ENCODE data around the gene GABBR2. TPM values are rescaled to one million over a fixed set of nuclear protein-coding genes. Genes with fewer than 3 reads are reported as not detected.
"Not testable (repeated sequence)": the region's sequence is repeated elsewhere in the genome, so short reads cannot be mapped to it uniquely, and the experiment has no call there.

Gene GABBR2
- total and polyA plus RNA-seq, 4 donors, result 0.39 TPM; not detected in 3

DNA sequence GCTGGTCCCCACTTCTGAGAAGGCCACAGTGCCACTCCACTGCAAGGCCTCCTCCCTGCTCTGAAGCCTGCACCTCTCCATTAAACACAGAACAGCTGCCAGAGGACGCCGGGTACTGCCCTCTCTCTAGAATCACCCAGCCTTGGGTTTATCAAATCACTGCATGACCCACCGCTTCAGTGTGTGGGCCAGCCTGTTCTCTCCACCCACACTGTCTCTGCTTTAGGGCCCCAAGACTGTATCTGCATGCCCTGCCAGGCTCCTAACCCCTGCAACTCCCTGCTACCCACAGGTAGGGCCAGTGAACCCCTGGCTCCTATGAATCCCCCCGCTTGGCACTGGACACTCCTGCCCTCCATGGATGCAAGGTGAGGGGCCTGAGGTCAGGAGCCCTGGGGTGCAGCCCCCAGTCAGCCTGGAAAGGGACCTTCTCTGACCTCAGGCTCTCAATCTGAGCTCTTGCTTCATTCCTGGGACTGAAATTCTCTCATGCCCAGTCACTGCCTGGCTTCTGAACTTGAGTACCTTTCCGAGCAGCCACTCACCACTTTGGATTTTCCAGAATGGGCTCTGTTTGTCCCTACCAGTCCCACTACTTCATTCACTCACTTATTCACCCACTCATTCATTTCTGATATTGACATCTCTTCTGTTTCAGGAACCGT is 206.3 kb downstream of the GABBR2 start:
- WGBS, 2 donors, result 78 to 81% methylated on average over 6 of the region's 6 CpGs
- no peak for ATAC-seq (ENCODE audit: low FRiP score)
- H3K27me3 ChIP-seq (ENCODE audit: control insufficient read depth in 1 of 2, insufficient read depth in 2 of 2, low read length in 1 of 2), result no peaks in the 10 kb centered on the region
- H3K36me3 ChIP-seq (ENCODE audit: control insufficient read depth in 1 of 2, insufficient read depth in 2 of 2, low read length in 1 of 2), result no peaks in the 10 kb centered on the region
- H3K4me1 ChIP-seq (ENCODE audit: control insufficient read depth in 1 of 2, insufficient read depth in 2 of 2, low read length in 2 of 2), result no peaks in the 10 kb centered on the region
- no peak overlapping the region for H3K4me3 ChIP-seq (ENCODE audit: low read length in 2 of 2)
- DNase-seq, result no peak
- intact Hi-C loops (cut with DNase I), result no loop called here
- no peaks in the 10 kb centered on the region for H3K9me3 ChIP-seq (ENCODE audit: control insufficient read depth, low read length)
- H3K27ac ChIP-seq (ENCODE audit: low read depth in 1 of 2, low read length in 2 of 2), result no peak overlapping the region

DNA sequence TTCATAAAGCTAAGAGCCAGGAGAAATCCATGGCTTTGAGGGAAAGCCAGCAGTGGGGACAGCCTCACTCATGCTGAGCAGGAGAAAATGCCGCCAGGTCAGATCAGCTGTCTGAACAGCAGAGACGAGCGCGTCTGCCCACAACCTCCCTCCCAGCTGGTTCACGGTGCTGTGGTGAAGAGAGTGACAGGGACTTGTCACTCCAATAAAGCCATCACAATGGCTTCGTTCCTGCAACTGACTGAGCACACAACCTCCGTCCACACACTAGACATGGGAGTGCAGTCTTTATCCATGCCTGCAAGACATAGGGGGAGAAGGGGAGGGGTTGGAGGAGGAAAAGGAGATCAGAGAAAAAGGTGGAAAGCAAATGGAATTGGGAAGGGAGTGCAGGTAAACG is 206.9 kb downstream of the GABBR2 start:
- WGBS, 2 donors, result 78 to 85% methylated on average over 8 of the region's 8 CpGs
- H3K36me3 ChIP-seq (ENCODE audit: control insufficient read depth in 1 of 2, insufficient read depth in 2 of 2, low read length in 1 of 2), result no peaks in the 10 kb centered on the region
- H3K27me3 ChIP-seq (ENCODE audit: control insufficient read depth in 1 of 2, insufficient read depth in 2 of 2, low read length in 1 of 2), result no peaks in the 10 kb centered on the region
- no peaks in the 10 kb centered on the region for H3K9me3 ChIP-seq (ENCODE audit: control insufficient read depth, low read length)
- H3K4me1 ChIP-seq (ENCODE audit: control insufficient read depth in 1 of 2, insufficient read depth in 2 of 2, low read length in 2 of 2), result no peaks in the 10 kb centered on the region
- ATAC-seq (ENCODE audit: low FRiP score), result no peak
- no peak overlapping the region for H3K4me3 ChIP-seq (ENCODE audit: low read length in 2 of 2)
- intact Hi-C loops (cut with DNase I), result no loop called here
- H3K27ac ChIP-seq (ENCODE audit: low read depth in 1 of 2, low read length in 2 of 2), result no peak overlapping the region
- no peak for DNase-seq

DNA sequence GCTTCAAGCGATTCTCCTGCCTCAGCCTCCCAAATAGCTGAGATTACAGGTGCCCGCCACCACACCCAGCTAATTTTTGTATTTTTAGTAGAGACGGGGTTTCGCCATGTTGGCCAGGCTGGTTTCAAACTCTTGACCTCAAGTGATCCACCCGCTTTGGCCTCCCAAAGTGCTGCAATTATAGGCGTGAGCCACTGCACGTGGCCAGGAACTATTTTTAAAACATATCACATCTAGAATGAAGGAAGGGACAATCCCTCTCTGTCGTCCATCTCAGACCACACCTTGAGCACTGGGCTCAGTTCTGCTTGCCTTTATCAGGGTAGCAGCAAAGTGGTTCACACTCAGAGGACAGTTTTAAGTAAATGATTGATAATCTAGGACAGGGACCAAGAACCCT is 207.5 kb downstream of the GABBR2 start:
- H3K36me3 ChIP-seq (ENCODE audit: control insufficient read depth in 1 of 2, insufficient read depth in 2 of 2, low read length in 1 of 2); H3K4me1 ChIP-seq (ENCODE audit: control insufficient read depth in 1 of 2, insufficient read depth in 2 of 2, low read length in 2 of 2); H3K9me3 ChIP-seq (ENCODE audit: control insufficient read depth, low read length); ATAC-seq (ENCODE audit: low FRiP score); H3K27me3 ChIP-seq (ENCODE audit: control insufficient read depth in 1 of 2, insufficient read depth in 2 of 2, low read length in 1 of 2); intact Hi-C loops (cut with DNase I); H3K4me3 ChIP-seq (ENCODE audit: low read length in 2 of 2); DNase-seq; H3K27ac ChIP-seq (ENCODE audit: low read depth in 1 of 2, low read length in 2 of 2): not testable (repeated sequence)
- WGBS, 2 donors, result 85 to 88% methylated on average over 8 of the region's 8 CpGs

DNA sequence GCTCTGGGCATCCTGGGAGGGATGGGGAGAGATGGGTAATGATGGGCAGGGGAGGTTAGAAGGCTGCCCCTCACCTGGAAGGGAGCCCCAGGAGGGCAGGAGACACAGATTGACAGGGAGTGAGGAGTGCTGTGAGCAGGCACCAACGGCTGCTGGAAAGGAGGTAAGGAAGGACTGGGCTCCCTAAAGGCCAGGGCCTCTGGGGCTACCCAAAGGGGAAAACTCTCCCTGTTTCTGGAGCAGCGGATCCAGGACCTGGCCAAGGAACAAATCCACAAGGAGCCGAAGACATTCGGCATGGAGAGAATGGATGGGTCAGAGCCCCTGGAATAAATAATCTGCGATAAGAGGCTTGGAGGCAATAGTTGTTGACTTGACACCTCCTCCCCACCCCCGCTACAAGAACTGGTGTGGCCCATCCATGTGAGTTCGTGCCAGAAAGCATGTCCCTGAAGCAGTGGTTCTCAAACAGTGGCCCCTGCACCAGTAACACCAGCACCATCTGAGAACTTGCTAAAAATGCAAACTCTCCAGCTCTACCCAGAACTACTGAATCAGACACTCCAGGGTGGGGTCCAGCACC is 208.3 kb downstream of the GABBR2 start:
- H3K4me3 ChIP-seq (ENCODE audit: low read length in 2 of 2), result no peak overlapping the region
- 88 to 92% methylated on average over 7 of the region's 7 CpGs for WGBS, 2 donors

DNA sequence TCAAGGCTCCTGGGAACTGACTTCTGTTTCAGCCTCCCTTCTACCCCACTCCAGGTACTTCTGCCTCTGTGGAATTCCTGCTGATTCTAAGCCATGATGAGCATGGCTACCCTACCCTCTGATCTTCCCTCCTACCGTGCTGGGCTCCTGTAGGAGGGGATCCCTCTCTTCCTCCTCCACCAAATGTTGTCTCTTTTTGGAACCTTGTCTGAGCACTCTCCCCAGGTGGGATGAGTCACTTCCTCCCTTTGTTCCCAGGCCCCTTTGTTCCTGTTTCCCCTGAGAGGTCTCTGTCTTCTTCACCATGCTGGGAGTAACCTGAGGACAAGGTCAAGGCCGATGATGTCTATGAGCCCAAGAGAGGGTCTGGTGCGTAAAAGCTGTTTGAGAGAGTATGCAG is 213.2 kb downstream of the GABBR2 start:
- H3K4me3 ChIP-seq (ENCODE audit: low read length in 2 of 2), result no peak overlapping the region
- no peaks in the 10 kb centered on the region for H3K27me3 ChIP-seq (ENCODE audit: control insufficient read depth in 1 of 2, insufficient read depth in 2 of 2, low read length in 1 of 2)
- intact Hi-C loops (cut with DNase I), result no loop called here
- H3K9me3 ChIP-seq (ENCODE audit: control insufficient read depth, low read length), result no peaks in the 10 kb centered on the region
- H3K36me3 ChIP-seq (ENCODE audit: control insufficient read depth in 1 of 2, insufficient read depth in 2 of 2, low read length in 1 of 2), result no peaks in the 10 kb centered on the region
- 85 to 93% methylated on average over 3 of the region's 3 CpGs for WGBS, 2 donors
- H3K4me1 ChIP-seq (ENCODE audit: control insufficient read depth in 1 of 2, insufficient read depth in 2 of 2, low read length in 2 of 2), result no peaks in the 10 kb centered on the region
- ATAC-seq (ENCODE audit: low FRiP score) (no peak), DNase-seq (no peak)
- no peak overlapping the region for H3K27ac ChIP-seq (ENCODE audit: low read depth in 1 of 2, low read length in 2 of 2)

More for the DNA sequence above, 208.3 kb downstream of the GABBR2 start:
- DNase-seq (no peak), ATAC-seq (ENCODE audit: low FRiP score) (no peak)
- Histone ChIP-seq H3K27ac (ENCODE audit: low read depth in 1 of 2, low read length in 2 of 2) (no peak overlapping the region), H3K9me3 (ENCODE audit: control insufficient read depth, low read length) (no peaks in the 10 kb centered on the region), H3K36me3 (ENCODE audit: control insufficient read depth in 1 of 2, insufficient read depth in 2 of 2, low read length in 1 of 2) (no peaks in the 10 kb centered on the region), H3K27me3 (ENCODE audit: control insufficient read depth in 1 of 2, insufficient read depth in 2 of 2, low read length in 1 of 2) (no peaks in the 10 kb centered on the region), H3K4me1 (ENCODE audit: control insufficient read depth in 1 of 2, insufficient read depth in 2 of 2, low read length in 2 of 2) (no peaks in the 10 kb centered on the region)
- intact Hi-C loops (cut with DNase I), result no loop called here

DNA sequence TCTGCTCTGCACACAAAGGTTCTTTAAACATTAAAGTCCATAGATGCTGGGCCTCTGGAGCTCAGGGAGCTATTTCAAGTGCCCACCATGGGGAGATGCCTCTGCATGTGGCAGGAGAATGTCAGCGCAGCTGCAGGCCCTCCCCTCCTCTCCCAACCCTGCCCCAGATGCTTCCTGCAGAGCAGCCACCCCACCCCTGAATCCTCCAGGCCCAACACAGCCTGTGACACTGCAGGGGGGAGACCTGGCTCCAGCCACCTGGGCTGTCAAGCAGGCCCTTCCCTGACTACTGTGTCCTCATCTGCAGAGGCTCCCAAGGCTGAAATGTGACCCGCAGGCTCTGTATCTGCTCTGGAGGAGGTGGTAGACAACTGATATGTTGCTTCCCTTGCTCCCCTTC is 213.9 kb downstream of the GABBR2 start:
- DNase-seq, result peak in 1 of 2 donors; percentile 52
- no peaks in the 10 kb centered on the region for H3K36me3 ChIP-seq (ENCODE audit: control insufficient read depth in 1 of 2, insufficient read depth in 2 of 2, low read length in 1 of 2)
- H3K4me3 ChIP-seq (ENCODE audit: low read length in 2 of 2), result no peak overlapping the region
- 89 to 96% methylated on average over 2 of the region's 2 CpGs for WGBS, 2 donors
- H3K9me3 ChIP-seq (ENCODE audit: control insufficient read depth, low read length), result no peaks in the 10 kb centered on the region
- H3K27ac ChIP-seq (ENCODE audit: low read depth in 1 of 2, low read length in 2 of 2), result no peak overlapping the region
- no peak for ATAC-seq (ENCODE audit: low FRiP score)
- no peaks in the 10 kb centered on the region for H3K4me1 ChIP-seq (ENCODE audit: control insufficient read depth in 1 of 2, insufficient read depth in 2 of 2, low read length in 2 of 2)
- no peaks in the 10 kb centered on the region for H3K27me3 ChIP-seq (ENCODE audit: control insufficient read depth in 1 of 2, insufficient read depth in 2 of 2, low read length in 1 of 2)
- intact Hi-C loops (cut with DNase I), result no loop called here

DNA sequence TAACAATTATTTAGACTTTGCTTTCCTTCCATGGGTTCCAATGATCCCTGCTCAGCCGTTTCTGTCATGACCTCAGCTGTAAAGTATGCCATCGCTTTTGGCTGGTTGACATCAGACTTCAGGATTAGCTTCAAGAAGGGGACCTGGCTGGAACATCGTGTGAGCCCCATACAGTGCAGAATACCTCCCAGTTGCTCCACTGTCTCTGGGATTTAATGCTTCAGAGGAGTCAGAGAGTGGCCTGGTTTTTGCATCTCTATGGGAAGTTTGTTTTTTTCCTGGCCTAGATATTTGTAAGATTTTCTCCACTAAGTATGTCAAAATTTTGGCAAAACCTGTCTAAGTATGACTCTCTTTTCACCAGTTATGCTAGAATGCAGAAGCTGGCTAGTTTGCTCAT is 216.9 kb downstream of the GABBR2 start:
- H3K27ac ChIP-seq (ENCODE audit: low read depth in 1 of 2, low read length in 2 of 2), result no peak overlapping the region
- no peak for DNase-seq
- intact Hi-C loops (cut with DNase I), result no loop called here
- no peak overlapping the region for H3K4me3 ChIP-seq (ENCODE audit: low read length in 2 of 2)
- H3K4me1 ChIP-seq (ENCODE audit: control insufficient read depth in 1 of 2, insufficient read depth in 2 of 2, low read length in 2 of 2), result no peaks in the 10 kb centered on the region
- WGBS, 2 donors, result 7 to 11% methylated on average over 3 of the region's 3 CpGs
- H3K27me3 ChIP-seq (ENCODE audit: control insufficient read depth in 1 of 2, insufficient read depth in 2 of 2, low read length in 1 of 2), result no peaks in the 10 kb centered on the region
- no peaks in the 10 kb centered on the region for H3K36me3 ChIP-seq (ENCODE audit: control insufficient read depth in 1 of 2, insufficient read depth in 2 of 2, low read length in 1 of 2)
- no peak for ATAC-seq (ENCODE audit: low FRiP score)
- no peaks in the 10 kb centered on the region for H3K9me3 ChIP-seq (ENCODE audit: control insufficient read depth, low read length)

DNA sequence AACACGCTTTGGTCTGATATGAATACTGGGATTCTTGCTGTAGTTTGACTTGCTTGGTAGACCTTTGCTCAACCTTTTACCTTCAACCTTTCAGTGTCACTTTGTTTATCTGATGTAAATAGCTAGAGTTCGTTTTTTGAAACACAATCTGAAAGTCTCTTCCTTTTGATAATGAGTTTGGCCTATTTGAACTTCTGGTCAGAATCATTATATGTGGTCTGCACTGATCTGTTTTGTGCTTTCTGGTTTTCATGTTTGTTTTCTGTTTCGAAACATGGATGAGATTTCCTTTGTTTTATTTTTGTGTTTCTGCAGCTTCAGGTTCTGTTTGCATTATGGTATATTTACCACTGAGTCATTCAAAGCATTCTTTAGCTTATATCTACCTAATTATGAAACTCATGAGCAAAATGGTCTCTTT is 217.5 kb downstream of the GABBR2 start:
- H3K36me3 ChIP-seq (ENCODE audit: control insufficient read depth in 1 of 2, insufficient read depth in 2 of 2, low read length in 1 of 2), result no peaks in the 10 kb centered on the region
- no peak overlapping the region for H3K4me3 ChIP-seq (ENCODE audit: low read length in 2 of 2)
- H3K27me3 ChIP-seq (ENCODE audit: control insufficient read depth in 1 of 2, insufficient read depth in 2 of 2, low read length in 1 of 2), result no peaks in the 10 kb centered on the region
- DNase-seq (no peak), ATAC-seq (ENCODE audit: low FRiP score) (no peak)
- no peaks in the 10 kb centered on the region for H3K9me3 ChIP-seq (ENCODE audit: control insufficient read depth, low read length)
- intact Hi-C loops (cut with DNase I), result no loop called here
- H3K4me1 ChIP-seq (ENCODE audit: control insufficient read depth in 1 of 2, insufficient read depth in 2 of 2, low read length in 2 of 2), result no peaks in the 10 kb centered on the region
- H3K27ac ChIP-seq (ENCODE audit: low read depth in 1 of 2, low read length in 2 of 2), result no peak overlapping the region
- 90 to 92% methylated on average over 3 of the region's 3 CpGs for WGBS, 2 donors

DNA sequence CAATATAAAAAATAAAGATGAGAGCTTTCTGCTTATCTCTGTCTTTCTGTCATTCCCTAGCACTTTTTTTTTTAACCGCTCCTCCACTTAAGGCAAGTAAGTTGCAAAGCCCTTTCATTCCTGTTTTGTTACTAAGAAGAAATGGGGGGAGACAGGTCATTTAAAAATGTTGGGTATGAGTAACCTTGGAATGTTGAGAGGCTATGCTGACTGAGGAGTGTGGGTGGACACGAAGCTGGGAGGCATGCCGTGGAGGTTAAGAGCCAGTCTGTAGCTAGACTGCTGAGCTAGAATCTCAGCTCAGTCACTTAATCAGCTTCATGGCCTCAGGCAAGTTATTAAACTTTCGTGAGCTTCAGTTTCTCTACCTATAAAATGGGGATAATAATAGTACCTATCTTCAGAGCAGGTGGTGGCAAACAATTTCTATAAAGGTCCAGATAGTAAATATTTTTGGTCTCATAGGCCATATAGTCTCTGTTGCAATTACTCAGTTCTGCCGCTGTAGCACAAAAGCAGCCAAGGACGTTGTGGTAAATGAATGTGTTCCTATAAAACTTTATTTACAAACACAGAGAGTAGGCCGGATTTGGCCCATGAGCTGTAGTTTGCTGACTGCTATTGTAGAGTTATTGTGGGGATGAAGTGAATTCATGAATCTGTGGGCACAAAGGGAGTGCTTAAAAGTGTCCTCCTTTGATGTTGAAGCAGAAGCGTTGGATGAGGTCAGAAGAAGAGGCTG is 220.0 kb downstream of the GABBR2 start:
- Histone ChIP-seq H3K36me3 (ENCODE audit: control insufficient read depth in 1 of 2, insufficient read depth in 2 of 2, low read length in 1 of 2) (no peaks in the 10 kb centered on the region), H3K4me3 (ENCODE audit: low read length in 2 of 2) (no peak overlapping the region), H3K27me3 (ENCODE audit: control insufficient read depth in 1 of 2, insufficient read depth in 2 of 2, low read length in 1 of 2) (no peaks in the 10 kb centered on the region), H3K27ac (ENCODE audit: low read depth in 1 of 2, low read length in 2 of 2) (no peak overlapping the region), H3K9me3 (ENCODE audit: control insufficient read depth, low read length) (no peaks in the 10 kb centered on the region), H3K4me1 (ENCODE audit: control insufficient read depth in 1 of 2, insufficient read depth in 2 of 2, low read length in 2 of 2) (no peaks in the 10 kb centered on the region)
- ATAC-seq (ENCODE audit: low FRiP score) (no peak), DNase-seq (no peak)
- intact Hi-C loops (cut with DNase I), result no loop called here
- 64 to 67% methylated on average over 8 of the region's 8 CpGs for WGBS, 2 donors
